B cell (primary cell): ENCODE data around the gene MRM1. TPM values are rescaled to one million over a fixed set of nuclear protein-coding genes. Genes with fewer than 3 reads are reported as not detected.

Source experiments
- ATAC-seq: fragments of 200-7000 bp; cut with Tn5 transposase; one replicate; pipeline ENCODE4 v1.10.0; 2021; ENCODE audit warnings: low read depth, mild to moderate bottlenecking, moderate number of reproducible peaks, moderate library complexity
- CTCF ChIA-PET: fragments of 350-600 bp; sonication (Branson Sonifier 250); formaldehyde crosslinking; loops from one replicate; lab custom pipeline; 2021; ENCODE audit warnings: antibody characterized with exemption, inconsistent platforms; lab: Charles Lee
- POLR2A ChIA-PET: fragments of 350-600 bp; sonication (Branson Sonifier 250); formaldehyde crosslinking; loops from one replicate; lab custom pipeline; 2021; ENCODE audit warnings: antibody characterized with exemption; lab: Charles Lee
- DNase-seq: peaks from one replicate; pipeline ENCODE4 v3.0.0; 2013
- H2AFZ ChIP-seq: 2 replicates; pipeline ENCODE4 v1.6.1; 2012; ENCODE audit warnings: mild to moderate bottlenecking, low read depth, low read length; ENCODE audit not compliant: insufficient read depth, poor library complexity, severe bottlenecking
- H3K27ac ChIP-seq, 2 donors: 1 replicate in 1 of 2; 2 replicates in 1 of 2; pipeline ENCODE4 v1.5.1; 2012 to 2013; ENCODE audit warnings: low read length in 2 of 2, mild to moderate bottlenecking in 2 of 2, moderate library complexity in 1 of 2
- H3K27me3 ChIP-seq, 4 experiments: fragments of 200-600 bp in 1 of 4; sonication (generic) in 1 of 4; replicated peaks in 1 of 4; 1 replicate in 2 of 4; 2 replicates in 2 of 4; pipeline versions ENCODE4 v1.6.1 to v1.7.0; 2013 to 2016; ENCODE audit warnings: low read length in 3 of 4, mild to moderate bottlenecking in 2 of 4, mixed read lengths in 1 of 4, moderate library complexity in 1 of 4; ENCODE audit not compliant: insufficient read depth in 4 of 4, control insufficient read depth in 3 of 4; ENCODE audit errors: control extremely low read depth in 1 of 4
- H3K36me3 ChIP-seq, 2 experiments: replicated peaks in 1 of 2; 1 replicate in 1 of 2; 2 replicates in 1 of 2; pipeline versions ENCODE4 v1.6.1 to v1.7.1; 2013; ENCODE audit warnings: low read length in 1 of 2; ENCODE audit not compliant: insufficient read depth in 2 of 2, control insufficient read depth in 1 of 2; ENCODE audit errors: control extremely low read depth in 1 of 2, extremely low read depth in 1 of 2
- H3K4me1 ChIP-seq, 2 donors: fragments of 200-600 bp in 1 of 2; sonication (generic) in 1 of 2; 1 replicate in 1 of 2; 2 replicates in 1 of 2; pipeline versions ENCODE4 v1.5.1 to v1.6.1; 2013 to 2017; ENCODE audit warnings: low read length in 2 of 2; ENCODE audit not compliant: control insufficient read depth in 2 of 2, insufficient read depth in 2 of 2
- H3K4me2 ChIP-seq: replicated peaks from 2 replicates; pipeline ENCODE3; 2012; ENCODE audit warnings: mild to moderate bottlenecking, low read depth, low read length; ENCODE audit not compliant: poor library complexity, severe bottlenecking
- H3K4me3 ChIP-seq, 5 experiments: fragments of 200-600 bp in 1 of 5; sonication (generic) in 1 of 5; 1 replicate in 3 of 5; 2 replicates in 2 of 5; pipeline versions ENCODE4 v1.5.1 to v1.7.0; 2011 to 2016; ENCODE audit warnings: low read length in 4 of 5, mild to moderate bottlenecking in 4 of 5, low read depth in 2 of 5, control low read depth in 1 of 5, moderate library complexity in 1 of 5; ENCODE audit not compliant: insufficient read depth in 1 of 5; ENCODE audit errors: control extremely low read depth in 1 of 5, extremely low read depth in 1 of 5
- H3K79me2 ChIP-seq: fragments of 200-600 bp; sonication (generic); one replicate; pipeline ENCODE4 v1.6.0; 2016; ENCODE audit warnings: low read length; ENCODE audit not compliant: control insufficient read depth, insufficient read depth
- H3K9ac ChIP-seq: fragments of 200-600 bp; sonication (generic); 2 replicates; pipeline ENCODE4 v1.6.1; 2017; ENCODE audit warnings: mild to moderate bottlenecking, low read length, moderate library complexity
- H3K9me3 ChIP-seq, 3 donors: one replicate each; pipeline versions ENCODE4 v1.6.1 to v1.7.1; 2013; ENCODE audit warnings: low read length in 2 of 3; ENCODE audit not compliant: control insufficient read depth in 2 of 3, insufficient read depth in 1 of 3; ENCODE audit errors: control extremely low read depth in 1 of 3
- H4K20me1 ChIP-seq: 2 replicates; pipeline ENCODE4 v1.6.0; 2012; ENCODE audit warnings: mild to moderate bottlenecking, low read length; ENCODE audit not compliant: insufficient read depth, control insufficient read depth, poor library complexity, severe bottlenecking
- H3K27ac Mint-ChIP-seq: one replicate; pipeline ENCODE4 v1.8.0; 2021; ENCODE audit warnings: mixed read lengths
- H3K27me3 Mint-ChIP-seq: one replicate; pipeline ENCODE4 v1.8.0; 2021; ENCODE audit warnings: mixed read lengths
- H3K4me1 Mint-ChIP-seq: one replicate; pipeline ENCODE4 v1.8.0; 2021; ENCODE audit warnings: mixed read lengths
- H3K4me3 Mint-ChIP-seq: one replicate; pipeline ENCODE4 v1.8.0; 2021; ENCODE audit warnings: mixed read lengths
- H3K9me3 Mint-ChIP-seq: one replicate; pipeline ENCODE4 v1.8.0; 2022; ENCODE audit warnings: mixed read lengths; ENCODE audit not compliant: insufficient read depth
- EZH2 ChIP-seq: IDR thresholded peaks from 2 replicates; pipeline ENCODE4 v1.6.1; 2012; ENCODE audit warnings: borderline replicate concordance, low read depth, mild to moderate bottlenecking, moderate library complexity, low read length; ENCODE audit not compliant: insufficient read depth, poor library complexity, severe bottlenecking
- WGBS: methylation state at CpG from one replicate; pipeline ENCODE4 v1.1.5; 2013; ENCODE audit warnings: missing lambda C conversion rate; ENCODE audit not compliant: insufficient coverage; 5-methylcytosine and 5-hydroxymethylcytosine counted together
- intact Hi-C: fragments of 100-400 bp; cut with micrococcal nuclease; formaldehyde crosslinking; loops from one replicate; pipeline ENCODE4 v1.10.0; 2022
- polyA plus RNA-seq: library from polyadenylated mRNA; depleted of rRNA; stranded (reverse); fragments of >200 nt; gene quantifications from 2 replicates; pipeline ENCODE4 v1.2.3, GENCODE V29; 2012
- total RNA-seq, 2 donors: library from RNA; stranded (reverse); fragments of 120-200 nt in 1 of 2; gene quantifications; 1 replicate in 1 of 2; 2 replicates in 1 of 2; pipeline versions ENCODE4 v1.2.3 to v1.2.4, GENCODE V29; 2013 to 2022
- TF ChIP-seq, protein P1 (sequence below): fragments of 200-600 bp; IDR thresholded peaks from one replicate; pipeline ENCODE4 v1.8.0; 2022; ENCODE audit warnings: antibody characterized with exemption, mild to moderate bottlenecking

The MRM1 gene
- total and polyA plus RNA-seq, 2 donors (not counting 1 experiment from before 2014, with no cell fraction given) = 9.1 to 14.4 TPM

- ChIA-PET CTCF (interaction anchor here (1.6 to 3.5 kb wide), 2 partner anchors 9 to 11 kb away, joined by 7 to 16 read pairs; partner anchors contain the start of gene MRM1), POLR2A (interaction anchor here (0.6 to 2.3 kb wide), 2 partner anchors 9 to 14 kb away, joined by 4 to 8 read pairs; partner anchors contain the start of gene MRM1)
- H3K4me2 ChIP-seq = peak overlapping the region; percentile 93
- peak overlapping the region; percentile 79 for H3K9ac ChIP-seq
- peak overlapping the region in 4 of 5 experiments; percentile 41 to 67 (median 61) for H3K4me3 ChIP-seq
- Mint-ChIP-seq H3K9me3 (no peaks in the 10 kb centered on the region), H3K27me3 (no peaks in the 10 kb centered on the region), H3K27ac (peak overlapping the region; percentile 61), H3K4me1 (peaks cover 20% of the 10 kb centered on the region), H3K4me3 (peak overlapping the region; percentile 75)
- H4K20me1 ChIP-seq = no peaks in the 10 kb centered on the region
- intact Hi-C loops = no loop called here
- H3K79me2 ChIP-seq = peaks cover 5% of the 10 kb centered on the region
- WGBS = 8% methylated on average over 12 of the region's 20 CpGs
- H3K36me3 ChIP-seq = peaks cover 0 to 21% of the 10 kb centered on the region in 2 experiments
- ATAC-seq (no peak), DNase-seq (peak; percentile 33)
- H3K4me1 ChIP-seq = peaks cover 11 to 13% of the 10 kb centered on the region in 2 donors
- H3K27me3 ChIP-seq = peaks cover 0 to 10% (median 0%) of the 10 kb centered on the region in 4 experiments
- peak overlapping the region in 1 of 2 donors; percentile 70 for H3K27ac ChIP-seq
- peak overlapping the region; percentile 77 for H2AFZ ChIP-seq
- no peaks in the 10 kb centered on the region for H3K9me3 ChIP-seq
- TF ChIP-seq EZH2 = no peak
- TF ChIP-seq, protein P1, sequence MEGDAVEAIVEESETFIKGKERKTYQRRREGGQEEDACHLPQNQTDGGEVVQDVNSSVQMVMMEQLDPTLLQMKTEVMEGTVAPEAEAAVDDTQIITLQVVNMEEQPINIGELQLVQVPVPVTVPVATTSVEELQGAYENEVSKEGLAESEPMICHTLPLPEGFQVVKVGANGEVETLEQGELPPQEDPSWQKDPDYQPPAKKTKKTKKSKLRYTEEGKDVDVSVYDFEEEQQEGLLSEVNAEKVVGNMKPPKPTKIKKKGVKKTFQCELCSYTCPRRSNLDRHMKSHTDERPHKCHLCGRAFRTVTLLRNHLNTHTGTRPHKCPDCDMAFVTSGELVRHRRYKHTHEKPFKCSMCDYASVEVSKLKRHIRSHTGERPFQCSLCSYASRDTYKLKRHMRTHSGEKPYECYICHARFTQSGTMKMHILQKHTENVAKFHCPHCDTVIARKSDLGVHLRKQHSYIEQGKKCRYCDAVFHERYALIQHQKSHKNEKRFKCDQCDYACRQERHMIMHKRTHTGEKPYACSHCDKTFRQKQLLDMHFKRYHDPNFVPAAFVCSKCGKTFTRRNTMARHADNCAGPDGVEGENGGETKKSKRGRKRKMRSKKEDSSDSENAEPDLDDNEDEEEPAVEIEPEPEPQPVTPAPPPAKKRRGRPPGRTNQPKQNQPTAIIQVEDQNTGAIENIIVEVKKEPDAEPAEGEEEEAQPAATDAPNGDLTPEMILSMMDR = no peak
Observed at GRCh38 chr17:36592316-36592715, 9.1 kb upstream of the MRM1 start.

GRCh38 chr17:36592716-36593321 is 8.6 kb upstream of the MRM1 start:
- H2AFZ ChIP-seq = peak overlapping the region; percentile 77
- H3K9me3 ChIP-seq = no peaks in the 10 kb centered on the region
- ATAC-seq = no peak
- H3K4me3 Mint-ChIP-seq = peak overlapping the region; percentile 75
- H3K4me2 ChIP-seq = peak overlapping the region; percentile 93
- H3K4me3 ChIP-seq = peak overlapping the region in 3 of 5 experiments; percentile 59 to 67 (median 63)
- ChIA-PET CTCF (interaction anchor here (1.6 to 3.5 kb wide), 2 partner anchors 9 to 11 kb away, joined by 7 to 16 read pairs; partner anchors contain the start of gene MRM1), POLR2A (interaction anchor here (0.6 to 2.3 kb wide), 2 partner anchors 8 to 14 kb away, joined by 4 to 8 read pairs; partner anchors contain the start of gene MRM1)
- intact Hi-C loops = no loop called here
- no peaks in the 10 kb centered on the region for H4K20me1 ChIP-seq
- peaks cover 11 to 13% of the 10 kb centered on the region in 2 donors for H3K4me1 ChIP-seq
- peaks cover 0 to 10% (median 0%) of the 10 kb centered on the region in 4 experiments for H3K27me3 ChIP-seq
- TF ChIP-seq, protein P1 = no peak
- TF ChIP-seq EZH2 = no peak
- peak overlapping the region; percentile 79 for H3K9ac ChIP-seq
- H3K36me3 ChIP-seq = peaks cover 0 to 18% of the 10 kb centered on the region in 2 experiments
- H3K27me3 Mint-ChIP-seq = no peaks in the 10 kb centered on the region
- H3K27ac Mint-ChIP-seq = peak overlapping the region; percentile 61
- H3K79me2 ChIP-seq = peaks cover 5% of the 10 kb centered on the region
- H3K4me1 Mint-ChIP-seq = peaks cover 20% of the 10 kb centered on the region
- no peak overlapping the region for H3K27ac ChIP-seq
- DNase-seq = peak; percentile 23
- no peaks in the 10 kb centered on the region for H3K9me3 Mint-ChIP-seq
- 50% methylated on average over 3 of the region's 4 CpGs for WGBS
